H9 (cell line): Measurements from ENCODE around the gene TNIP3. TPM values are rescaled to one million over a fixed set of nuclear protein-coding genes. Genes with fewer than 3 reads are reported as not detected.

Experiments
- DNase-seq: peaks from one replicate; pipeline ENCODE4 v3.0.0-alpha.2; 2017
- H2AFZ ChIP-seq: one replicate; pipeline ENCODE4 v1.6.1; 2013; ENCODE audit warnings: mild to moderate bottlenecking, low read length, control low read depth, moderate library complexity
- H2AK5ac ChIP-seq: 2 replicates; pipeline ENCODE4 v1.6.1; 2013; ENCODE audit warnings: low read length, control low read depth, mixed read lengths; ENCODE audit not compliant: insufficient read length
- H2BK120ac ChIP-seq: one replicate; pipeline ENCODE4 v1.6.1; 2013; ENCODE audit warnings: low read depth, mild to moderate bottlenecking, low read length, control low read depth, inconsistent platforms; ENCODE audit not compliant: poor library complexity, severe bottlenecking
- H2BK12ac ChIP-seq: 2 replicates; pipeline ENCODE4 v1.6.1; 2013; ENCODE audit warnings: low read length, control low read depth, mixed read lengths, low read depth; ENCODE audit not compliant: insufficient read length
- H2BK15ac ChIP-seq: 2 replicates; pipeline ENCODE4 v1.6.1; 2013; ENCODE audit warnings: low read depth, low read length, control low read depth
- H2BK20ac ChIP-seq: one replicate; pipeline ENCODE4 v1.6.1; 2013; ENCODE audit warnings: low read depth, mild to moderate bottlenecking, low read length, control low read depth, inconsistent platforms; ENCODE audit not compliant: poor library complexity, severe bottlenecking
- H2BK5ac ChIP-seq: 2 replicates; pipeline ENCODE4 v1.6.1; 2013; ENCODE audit warnings: low read length, control low read depth, mixed read lengths; ENCODE audit not compliant: insufficient read length
- H3K14ac ChIP-seq: 2 replicates; pipeline ENCODE4 v1.6.1; 2013; ENCODE audit warnings: low read length, control low read depth; ENCODE audit not compliant: insufficient read depth
- H3K18ac ChIP-seq: 2 replicates; pipeline ENCODE4 v1.6.1; 2013; ENCODE audit warnings: low read depth, mild to moderate bottlenecking, mixed read lengths, low read length, control low read depth; ENCODE audit not compliant: insufficient read length
- H3K23ac ChIP-seq: 2 replicates; pipeline ENCODE4 v1.6.1; 2013; ENCODE audit warnings: low read length, control low read depth, mixed read lengths, low read depth; ENCODE audit not compliant: insufficient read length
- H3K23me2 ChIP-seq: 2 replicates; pipeline ENCODE4 v1.6.1; 2013; ENCODE audit warnings: low read depth, mild to moderate bottlenecking, mixed read lengths, low read length, control low read depth; ENCODE audit not compliant: insufficient read length, poor library complexity, severe bottlenecking
- H3K27ac ChIP-seq: 2 replicates; pipeline ENCODE4 v1.5.1; 2013; ENCODE audit warnings: low read length, control low read depth, mixed read lengths, low read depth; ENCODE audit not compliant: insufficient read length
- H3K27me3 ChIP-seq: 2 replicates; pipeline ENCODE4 v1.6.1; 2013; ENCODE audit warnings: low read length, control low read depth, inconsistent platforms; ENCODE audit not compliant: insufficient read depth
- H3K4ac ChIP-seq: 2 replicates; pipeline ENCODE4 v1.6.1; 2013; ENCODE audit warnings: low read depth, mild to moderate bottlenecking, control low read depth, inconsistent platforms, low read length, moderate library complexity
- H3K4me1 ChIP-seq: 2 replicates; pipeline ENCODE4 v1.6.1; 2013; ENCODE audit warnings: low read length, control low read depth, inconsistent platforms; ENCODE audit not compliant: insufficient read depth
- H3K4me2 ChIP-seq: 2 replicates; pipeline ENCODE4 v1.6.1; 2013; ENCODE audit warnings: low read length, control low read depth, mixed read lengths; ENCODE audit not compliant: insufficient read length, insufficient read depth
- H3K56ac ChIP-seq: 2 replicates; pipeline ENCODE4 v1.6.1; 2013; ENCODE audit warnings: low read depth, mild to moderate bottlenecking, mixed read lengths, low read length, control low read depth; ENCODE audit not compliant: insufficient read length
- H3K79me1 ChIP-seq: 2 replicates; pipeline ENCODE4 v1.6.1; 2013; ENCODE audit warnings: low read depth, mild to moderate bottlenecking, moderate library complexity, low read length, control low read depth, inconsistent platforms; ENCODE audit not compliant: insufficient read depth, poor library complexity, severe bottlenecking
- H3K79me2 ChIP-seq: 2 replicates; pipeline ENCODE4 v1.6.1; 2013; ENCODE audit warnings: low read length, control low read depth, inconsistent platforms; ENCODE audit not compliant: insufficient read depth
- H3K9ac ChIP-seq: 2 replicates; pipeline ENCODE4 v1.6.1; 2013; ENCODE audit warnings: low read length, control low read depth, mixed read lengths; ENCODE audit not compliant: insufficient read length; ENCODE audit errors: extremely low read depth
- H3K9me3 ChIP-seq: one replicate; pipeline ENCODE4 v1.6.1; 2013; ENCODE audit warnings: low read depth, low read length, inconsistent platforms; ENCODE audit not compliant: control insufficient read depth
- H3T11ph ChIP-seq: one replicate; pipeline ENCODE4 v1.6.1; 2013; ENCODE audit warnings: mild to moderate bottlenecking, low read length, control low read depth, inconsistent platforms
- H4K20me1 ChIP-seq: one replicate; pipeline ENCODE4 v1.6.1; 2013; ENCODE audit not compliant: control insufficient read depth, insufficient read length, insufficient read depth
- H4K5ac ChIP-seq: 2 replicates; pipeline ENCODE4 v1.6.1; 2013; ENCODE audit warnings: low read depth, mild to moderate bottlenecking, mixed read lengths, low read length, control low read depth; ENCODE audit not compliant: insufficient read length
- H4K8ac ChIP-seq: replicated peaks from 2 replicates; pipeline ENCODE4 v1.6.1; 2013; ENCODE audit warnings: low read length, control low read depth, mixed read lengths, low read depth; ENCODE audit not compliant: insufficient read length
- H4K91ac ChIP-seq: 2 replicates; pipeline ENCODE4 v1.6.1; 2013; ENCODE audit warnings: low read depth, mild to moderate bottlenecking, moderate library complexity, mixed read lengths, low read length, control low read depth; ENCODE audit not compliant: insufficient read length
- H3K27ac Mint-ChIP-seq, 3 experiments: 2 replicates in 2 of 3; 3 replicates in 1 of 3; pipeline ENCODE4 v1.8.0; 2020 to 2021; ENCODE audit warnings: mixed read lengths in 3 of 3, mild to moderate bottlenecking in 1 of 3, moderate library complexity in 1 of 3
- H3K27me3 Mint-ChIP-seq: 2 replicates; pipeline ENCODE4 v1.8.0; 2021; ENCODE audit warnings: low read depth, mild to moderate bottlenecking, moderate library complexity, mixed read lengths
- H3K36me3 Mint-ChIP-seq, 3 experiments: 2 replicates in 2 of 3; 3 replicates in 1 of 3; pipeline ENCODE4 v1.8.0; 2020 to 2021; ENCODE audit warnings: low read depth in 3 of 3, mixed read lengths in 3 of 3; ENCODE audit not compliant: insufficient read depth in 1 of 3
- H3K4me1 Mint-ChIP-seq, 2 experiments: 2 replicates each; pipeline ENCODE4 v1.8.0; 2020; ENCODE audit warnings: mixed read lengths in 2 of 2
- H3K4me3 Mint-ChIP-seq, 2 experiments: 2 replicates in 1 of 2; 3 replicates in 1 of 2; pipeline ENCODE4 v1.8.0; 2020 to 2021; ENCODE audit warnings: mild to moderate bottlenecking in 2 of 2, mixed read lengths in 2 of 2, moderate library complexity in 1 of 2
- H3K9me3 Mint-ChIP-seq, 2 experiments: 2 replicates in 1 of 2; 3 replicates in 1 of 2; pipeline ENCODE4 v1.8.0; 2020; ENCODE audit warnings: mild to moderate bottlenecking in 2 of 2, mixed read lengths in 2 of 2, moderate library complexity in 1 of 2
- CTCF ChIP-seq: fragments of 200-600 bp; sonication (generic); conservative IDR thresholded peaks from 3 replicates; pipeline ENCODE4 v1.8.0; 2021; ENCODE audit warnings: antibody characterized with exemption, mild to moderate bottlenecking
- WGBS: extraction: QIAGEN DNeasy Blood & Tissue Kit; methylation state at CpG from one replicate; pipeline ENCODE4 v1.1.7; 2013; ENCODE audit warnings: missing lambda C conversion rate, low lambda C conversion rate, mixed read lengths; ENCODE audit not compliant: insufficient read length; ENCODE audit errors: extremely low coverage; 5-methylcytosine and 5-hydroxymethylcytosine counted together
- total RNA-seq: library from RNA; stranded (reverse); gene quantifications from 2 replicates; pipeline ENCODE4 v1.2.1, GENCODE V29; 2021

The TNIP3 gene
- total RNA-seq, 1 experiment from 2014 or later: not detected

GRCh38 chr4:121209171-121209570, 45.0 kb upstream of the TNIP3 start:
- Histone ChIP-seq H3K4me2 (no peak overlapping the region), H3K79me2 (no peaks in the 10 kb centered on the region), H3K27me3 (no peaks in the 10 kb centered on the region), H4K91ac (no peak overlapping the region), H3K9me3 (no peaks in the 10 kb centered on the region), H2BK15ac (no peak overlapping the region), H3K56ac (no peak overlapping the region), H3K79me1 (no peaks in the 10 kb centered on the region), H4K5ac (no peak overlapping the region), H3K27ac (no peak overlapping the region), H3K4ac (no peak overlapping the region), H3K14ac (no peak overlapping the region), H4K8ac (no peak overlapping the region), H3K23ac (no peak overlapping the region), H2BK5ac (no peak overlapping the region), H3K23me2 (no peaks in the 10 kb centered on the region), H4K20me1 (no peaks in the 10 kb centered on the region), H2BK20ac (no peak overlapping the region), H3K4me1 (no peaks in the 10 kb centered on the region; the same call in 1 of the 2 replicates), H2BK12ac (no peak overlapping the region), H2BK120ac (no peak overlapping the region), H2AFZ (no peak overlapping the region), H3K9ac (no peak overlapping the region), H3K18ac (no peak overlapping the region), H2AK5ac (no peak overlapping the region), H3T11ph (no peak overlapping the region)
- Mint-ChIP-seq H3K4me3 (no peak overlapping the region), H3K36me3 (no peaks in the 10 kb centered on the region), H3K27me3 (no peaks in the 10 kb centered on the region), H3K4me1 (peaks cover 0 to 12% of the 10 kb centered on the region in 2 experiments; a peak in 2 of 4 replicates), H3K9me3 (no peaks in the 10 kb centered on the region; a peak in 1 of 5 replicates), H3K27ac (no peak overlapping the region)
- DNase-seq: no peak
- TF ChIP-seq CTCF: no peak
- no CpG with 5 or more reads among the region's 1 CpG for WGBS
